Measurements from ENCODE around the gene DAB1.
A peak's percentile ranks its signal among the peaks of the same experiment; 100 is the strongest.

The DAB1 gene

GRCh38 chr1:57067863-57068262 is 356.0 kb downstream of the DAB1 start:
- DNase-seq (ENCODE audit: low spot score): no peak

GRCh38 chr1:57066980-57067610 is 356.8 kb downstream of the DAB1 start:
- DNase-seq (ENCODE audit: low spot score): no peak

GRCh38 chr1:57065442-57065841 is 358.4 kb downstream of the DAB1 start:
- no peak for DNase-seq (ENCODE audit: low spot score)

- no peak for DNase-seq (ENCODE audit: low spot score)
These were observed 359.3 kb downstream of the DAB1 start for GRCh38 chr1:57064379-57065140.

- DNase-seq (ENCODE audit: low spot score): no peak
These were observed 360.3 kb downstream of the DAB1 start for GRCh38 chr1:57063406-57064125.

GRCh38 chr1:57061369-57061768 is 362.5 kb downstream of the DAB1 start:
- no peak for DNase-seq (ENCODE audit: low spot score)

- DNase-seq (ENCODE audit: low spot score): no peak
These were observed 363.4 kb downstream of the DAB1 start for GRCh38 chr1:57060451-57060850.

DNA sequence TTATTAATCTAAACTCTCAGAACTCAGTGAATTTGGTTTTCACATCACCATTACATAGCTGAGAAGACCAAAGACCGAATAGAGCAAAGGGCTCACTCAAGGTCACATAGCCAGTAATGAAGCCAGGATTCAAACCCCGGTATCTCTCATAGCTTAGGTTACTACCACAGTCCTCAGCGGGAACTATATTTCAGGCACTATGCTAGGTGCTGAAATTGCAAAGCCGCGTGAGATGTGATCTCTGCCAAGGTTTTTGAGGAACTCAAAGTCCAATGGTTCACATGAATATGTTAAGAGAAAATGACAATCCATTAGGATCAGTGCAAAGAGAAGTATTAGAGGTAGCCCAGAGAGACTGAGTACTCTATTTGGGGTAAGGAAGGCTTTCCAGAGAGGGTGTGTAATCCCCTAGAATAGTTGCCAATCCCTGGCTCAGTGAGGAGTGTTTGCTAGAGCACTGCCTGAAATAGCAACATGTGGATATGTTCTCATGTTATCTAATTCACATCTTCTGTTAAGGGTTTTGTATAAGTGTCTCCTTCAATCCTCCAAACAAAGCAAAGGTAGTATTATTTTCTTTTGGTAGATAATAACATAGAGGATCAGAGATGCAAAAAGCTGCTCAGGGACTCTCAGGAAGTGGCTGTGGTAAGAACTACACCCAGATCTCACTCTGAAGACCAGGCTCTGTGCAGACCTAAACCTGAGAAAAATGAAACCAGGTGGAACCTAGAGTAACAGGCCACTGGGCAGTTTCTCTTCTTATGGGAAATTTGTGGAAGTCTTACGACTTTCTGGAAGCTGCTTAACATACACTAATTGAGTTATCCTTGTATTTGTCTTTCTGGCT is 365.0 kb downstream of the DAB1 start:
- no peak for DNase-seq (ENCODE audit: low spot score)

- no peak for DNase-seq (ENCODE audit: low spot score)
These were observed 375.0 kb downstream of the DAB1 start for GRCh38 chr1:57048856-57049255.

- no peak for DNase-seq (ENCODE audit: low spot score)
These were observed 377.4 kb downstream of the DAB1 start for GRCh38 chr1:57046462-57046861.

DNA sequence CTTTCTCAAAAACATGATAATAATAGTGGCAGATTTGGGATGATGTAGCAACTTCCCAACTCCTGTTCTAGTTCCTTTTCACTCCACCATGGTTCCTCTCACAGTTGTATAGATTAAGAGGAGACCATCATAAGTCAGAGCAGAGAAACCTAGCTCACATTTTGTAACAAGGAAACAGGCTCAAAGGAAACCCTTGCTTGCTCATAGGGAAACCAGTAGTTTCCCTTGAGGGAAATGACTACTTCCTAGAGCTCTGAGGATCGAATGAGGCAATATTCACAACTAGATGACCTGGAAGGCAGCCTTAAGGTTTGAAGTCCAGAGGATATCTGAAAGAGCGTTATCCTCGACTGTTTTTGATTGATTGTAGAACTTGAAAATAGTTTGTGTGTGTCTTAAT is 382.0 kb downstream of the DAB1 start:
- DNase-seq (ENCODE audit: low spot score): no peak

GRCh38 chr1:57040811-57041210 is 383.0 kb downstream of the DAB1 start:
- no peak for DNase-seq (ENCODE audit: low spot score)

DNA sequence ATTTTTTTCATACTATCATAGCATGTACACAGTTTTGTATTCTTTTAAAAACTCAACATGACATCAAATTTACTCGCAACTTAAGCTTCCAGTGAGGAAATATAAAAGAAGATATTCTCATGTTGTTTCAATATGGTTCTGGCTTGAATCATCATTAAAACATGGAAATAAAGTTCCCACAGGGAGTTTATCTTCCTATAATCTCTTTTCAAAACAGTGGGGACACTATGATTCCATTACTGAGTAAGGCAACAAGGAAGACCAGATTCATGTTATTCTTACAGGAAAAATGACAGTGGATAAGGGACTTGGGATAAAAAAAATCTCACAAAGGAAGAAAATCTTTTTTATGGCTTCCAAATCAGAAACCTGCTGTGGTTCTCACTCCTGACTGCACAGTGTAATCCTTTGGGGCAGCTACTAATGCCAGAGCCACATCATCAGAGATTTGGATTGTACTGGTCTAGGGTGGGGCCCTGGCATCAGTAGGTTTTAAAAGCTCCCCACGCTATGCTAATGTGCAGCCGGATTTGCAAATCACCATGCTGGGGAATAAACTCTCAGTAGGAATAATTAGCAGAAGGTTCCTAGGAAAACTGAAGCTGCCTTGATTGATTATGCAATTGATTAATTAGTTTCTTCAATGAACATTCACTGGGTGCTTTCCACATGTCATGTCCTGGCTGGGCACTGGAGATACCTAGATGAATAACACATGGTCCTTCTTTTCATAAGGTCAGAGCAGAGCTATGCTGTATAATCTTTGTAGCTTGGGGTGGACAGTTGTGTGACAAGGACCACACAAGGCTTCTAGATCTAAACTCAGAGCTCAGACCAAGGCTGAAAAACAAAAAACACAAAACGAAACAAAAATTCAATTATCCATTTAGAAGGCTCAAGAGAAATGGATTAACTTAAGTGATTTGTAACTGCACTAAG is 386.9 kb downstream of the DAB1 start:
- DNase-seq (ENCODE audit: low spot score): no peak

DNA sequence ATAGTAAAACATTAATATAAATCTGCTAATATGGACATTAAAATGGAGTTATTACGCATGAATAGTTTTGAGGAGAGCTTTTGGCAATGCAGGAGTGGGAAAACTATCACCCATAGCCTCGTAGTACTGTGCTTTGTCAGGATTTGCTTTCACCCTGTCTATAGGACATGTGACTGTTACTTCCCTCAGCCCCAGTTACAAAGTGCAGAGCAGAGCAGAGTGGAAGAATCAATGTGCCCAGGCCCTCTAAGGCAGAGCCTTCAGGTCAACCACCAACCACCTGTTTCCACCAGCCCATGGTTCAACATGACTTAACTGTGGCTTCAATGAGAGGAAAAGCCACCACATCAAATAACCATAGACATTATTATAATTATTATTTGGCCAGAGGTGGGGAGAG is 389.1 kb downstream of the DAB1 start:
- no peak for DNase-seq (ENCODE audit: low spot score)

- DNase-seq (ENCODE audit: low spot score): no peak
These were observed 390.4 kb downstream of the DAB1 start for GRCh38 chr1:57033222-57034001.

GRCh38 chr1:57026624-57027354 is 397.1 kb downstream of the DAB1 start:
- DNase-seq (ENCODE audit: low spot score): no peak

DNA sequence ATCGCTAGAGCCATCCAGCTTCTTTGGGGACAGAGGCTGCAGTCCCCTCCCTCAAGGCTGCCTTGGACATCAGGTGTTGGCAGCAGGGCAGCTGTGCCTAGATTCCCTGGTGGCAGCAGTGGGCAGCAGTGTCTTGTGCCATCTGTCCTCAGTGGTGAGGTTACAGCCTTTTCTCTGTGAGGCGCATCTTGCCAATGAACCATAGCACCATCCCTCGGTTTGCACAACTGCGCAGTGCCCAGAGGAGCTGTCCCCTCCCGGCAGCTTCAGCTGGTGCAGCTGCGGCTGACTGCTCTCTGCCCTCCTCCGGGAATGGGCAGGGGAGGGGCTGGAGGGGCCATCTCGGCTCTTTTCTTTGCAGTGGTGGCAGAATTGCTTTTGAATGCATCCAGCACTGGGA is 399.0 kb downstream of the DAB1 start:
- peak; percentile 54 for DNase-seq (ENCODE audit: low spot score)

- DNase-seq (ENCODE audit: low spot score): no peak
These were observed 399.4 kb downstream of the DAB1 start for GRCh38 chr1:57024428-57024827.

GRCh38 chr1:57020216-57020615 is 403.6 kb downstream of the DAB1 start:
- no peak for DNase-seq (ENCODE audit: low spot score)

All from ecto neural progenitor cell (in vitro differentiated cells).